ENCODE measurements around the gene ZNF362.

DNA sequence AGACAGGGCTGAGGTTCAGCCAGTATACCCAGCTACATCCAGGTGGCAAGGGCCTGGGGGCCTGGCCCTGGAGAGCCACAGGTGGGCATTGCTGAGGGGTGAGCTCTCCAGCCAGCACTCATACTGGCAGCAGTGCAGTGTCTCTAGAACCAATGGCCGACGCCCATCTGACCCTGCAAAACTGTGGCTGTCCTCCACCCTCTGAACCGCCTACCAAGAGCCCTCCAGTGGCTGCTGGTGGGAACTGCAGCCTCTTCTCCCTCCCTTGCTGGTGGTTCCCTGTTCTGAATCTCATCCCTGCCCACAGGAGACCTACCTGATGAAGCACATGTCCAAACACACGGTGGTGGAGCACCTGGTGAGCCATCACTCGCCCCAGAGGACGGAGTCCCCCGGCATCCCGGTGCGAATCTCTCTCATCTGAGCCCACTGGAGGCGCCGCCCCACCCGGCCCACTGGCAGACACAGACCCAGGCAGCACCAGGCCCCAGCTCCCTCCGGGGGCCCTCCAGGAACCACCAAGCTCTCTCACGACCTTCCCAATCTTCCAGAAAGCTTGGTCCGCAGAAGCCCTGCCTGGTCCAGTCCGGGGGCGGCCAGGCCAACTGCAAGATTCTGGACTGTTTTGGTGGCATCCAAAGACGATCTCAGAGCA, 42.5 kb downstream of the ZNF362 start:
- no peak for TF ChIP-seq EZH2 (IDR thresholded peaks at IDR 0.05; ENCODE audit: low read length, missing control alignments)
- TF ChIP-seq, protein P1, sequence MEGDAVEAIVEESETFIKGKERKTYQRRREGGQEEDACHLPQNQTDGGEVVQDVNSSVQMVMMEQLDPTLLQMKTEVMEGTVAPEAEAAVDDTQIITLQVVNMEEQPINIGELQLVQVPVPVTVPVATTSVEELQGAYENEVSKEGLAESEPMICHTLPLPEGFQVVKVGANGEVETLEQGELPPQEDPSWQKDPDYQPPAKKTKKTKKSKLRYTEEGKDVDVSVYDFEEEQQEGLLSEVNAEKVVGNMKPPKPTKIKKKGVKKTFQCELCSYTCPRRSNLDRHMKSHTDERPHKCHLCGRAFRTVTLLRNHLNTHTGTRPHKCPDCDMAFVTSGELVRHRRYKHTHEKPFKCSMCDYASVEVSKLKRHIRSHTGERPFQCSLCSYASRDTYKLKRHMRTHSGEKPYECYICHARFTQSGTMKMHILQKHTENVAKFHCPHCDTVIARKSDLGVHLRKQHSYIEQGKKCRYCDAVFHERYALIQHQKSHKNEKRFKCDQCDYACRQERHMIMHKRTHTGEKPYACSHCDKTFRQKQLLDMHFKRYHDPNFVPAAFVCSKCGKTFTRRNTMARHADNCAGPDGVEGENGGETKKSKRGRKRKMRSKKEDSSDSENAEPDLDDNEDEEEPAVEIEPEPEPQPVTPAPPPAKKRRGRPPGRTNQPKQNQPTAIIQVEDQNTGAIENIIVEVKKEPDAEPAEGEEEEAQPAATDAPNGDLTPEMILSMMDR (conservative IDR thresholded peaks at IDR 0.05 in 1 of 2, IDR thresholded peaks at IDR 0.05 in 1 of 2; ENCODE audit: low read depth in 1 of 2, low read length in 2 of 2), result peak; percentile 86 to 96
